Measurements from ENCODE around the gene TOX4. TPM values are rescaled to one million over a fixed set of nuclear protein-coding genes. Genes with fewer than 3 reads are reported as not detected.
"Not testable (repeated sequence)": the region's sequence is repeated elsewhere in the genome, so short reads cannot be mapped to it uniquely, and the experiment has no call there.

TOX4 gene
- polyA plus RNA-seq, 1 experiment = 94.6 TPM

DNA sequence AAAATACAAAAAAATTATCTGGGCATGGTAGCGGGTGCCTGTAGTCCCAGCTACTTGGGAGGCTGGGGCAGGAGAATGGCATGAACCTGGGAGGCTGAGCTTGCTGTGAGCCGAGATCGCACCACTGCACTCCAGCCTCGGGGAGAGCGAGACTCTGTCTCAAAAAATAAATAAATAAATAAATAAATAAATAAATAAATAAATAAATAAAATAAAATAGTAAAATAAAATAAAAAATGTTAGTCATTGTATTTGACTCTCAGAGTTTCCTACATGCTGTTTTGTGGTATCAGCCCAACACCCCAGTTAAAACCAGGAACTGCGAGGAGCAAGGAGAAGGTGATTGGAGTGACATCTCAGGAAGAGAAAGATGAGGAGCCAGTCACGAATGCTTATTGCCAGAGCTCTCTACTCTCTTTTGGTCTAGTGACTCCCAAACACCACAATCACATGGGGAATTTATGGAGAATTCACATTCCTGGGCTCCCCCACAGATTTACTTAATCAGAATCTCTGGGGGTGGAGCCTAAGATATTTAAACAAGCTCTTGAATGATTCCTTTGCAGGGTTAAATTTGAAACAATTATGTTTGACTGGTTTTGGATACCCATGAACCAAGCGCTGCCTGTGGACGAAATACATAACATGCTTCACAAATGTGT is 64.5 kb downstream of the TOX4 start:
- no peak for DNase-seq (ENCODE audit: low read depth, low spot score)
- ChIA-PET POLR2A (interaction anchor here (0.5 kb wide), 1 partner anchor 30 kb away, joined by 3 read pairs; no protein-coding TSS in a partner anchor), CTCF (interaction anchor here (1.3 kb wide), 1 partner anchor 86 kb away, joined by 3 read pairs; the partner anchor contains the start of gene CHD8)
- no peak for TF ChIP-seq CTCF (IDR thresholded peaks at IDR 0.05; ENCODE audit: low read depth, low read length)
- H3K4me3 ChIP-seq (ENCODE audit: low read depth, low read length) = no peak overlapping the region
- no peak overlapping the region for H3K27ac ChIP-seq (ENCODE audit: low read depth, low read length)
- peaks cover 29% of the 10 kb centered on the region for H3K27me3 ChIP-seq (ENCODE audit: control insufficient read depth, insufficient read depth, low read length)
- H3K9me3 ChIP-seq (ENCODE audit: control insufficient read depth, insufficient read depth, low read length) = no peaks in the 10 kb centered on the region

GRCh38 chr14:21543521-21543960 is 66.5 kb downstream of the TOX4 start:
- no peak for TF ChIP-seq CTCF (IDR thresholded peaks at IDR 0.05; ENCODE audit: low read depth, low read length)
- POLR2A ChIA-PET = no interaction called here
- H3K4me3 ChIP-seq (ENCODE audit: low read depth, low read length) = no peak overlapping the region
- H3K9me3 ChIP-seq (ENCODE audit: control insufficient read depth, insufficient read depth, low read length) = no peaks in the 10 kb centered on the region
- CTCF ChIA-PET = no interaction called here
- peaks cover 14% of the 10 kb centered on the region for H3K27me3 ChIP-seq (ENCODE audit: control insufficient read depth, insufficient read depth, low read length)
- DNase-seq (ENCODE audit: low read depth, low spot score) = no peak
- no peak overlapping the region for H3K27ac ChIP-seq (ENCODE audit: low read depth, low read length)

DNA sequence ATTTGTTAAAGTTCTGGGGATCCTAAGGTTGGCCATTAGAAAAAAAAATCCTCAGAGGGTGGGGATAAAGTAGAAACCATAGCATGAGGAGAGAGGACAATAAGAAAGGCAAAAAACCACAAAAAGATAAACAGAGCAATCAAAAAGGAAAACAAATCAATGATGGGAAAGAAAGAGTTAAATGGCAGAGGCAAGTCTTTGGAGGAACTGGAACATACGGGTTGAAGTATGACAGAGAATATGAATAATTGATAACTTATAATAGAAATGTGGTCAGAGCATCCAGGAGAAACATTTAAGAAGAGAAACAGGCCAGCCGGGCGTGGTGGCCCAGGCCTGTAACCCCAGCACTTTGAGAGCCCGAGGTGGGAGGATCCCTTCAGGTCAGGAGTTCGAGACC is 67.0 kb downstream of the TOX4 start:
- CTCF ChIA-PET = no interaction called here
- POLR2A ChIA-PET = no interaction called here
- no peak for DNase-seq (ENCODE audit: low read depth, low spot score)
- peaks cover 10% of the 10 kb centered on the region for H3K27me3 ChIP-seq (ENCODE audit: control insufficient read depth, insufficient read depth, low read length)
- H3K27ac ChIP-seq (ENCODE audit: low read depth, low read length) = no peak overlapping the region
- no peaks in the 10 kb centered on the region for H3K9me3 ChIP-seq (ENCODE audit: control insufficient read depth, insufficient read depth, low read length)
- H3K4me3 ChIP-seq (ENCODE audit: low read depth, low read length) = no peak overlapping the region
- no peak for TF ChIP-seq CTCF (IDR thresholded peaks at IDR 0.05; ENCODE audit: low read depth, low read length)

GRCh38 chr14:21544588-21544987 is 67.6 kb downstream of the TOX4 start:
- H3K4me3 ChIP-seq (ENCODE audit: low read depth, low read length); H3K27ac ChIP-seq (ENCODE audit: low read depth, low read length); H3K27me3 ChIP-seq (ENCODE audit: control insufficient read depth, insufficient read depth, low read length); H3K9me3 ChIP-seq (ENCODE audit: control insufficient read depth, insufficient read depth, low read length); POLR2A ChIA-PET; DNase-seq (ENCODE audit: low read depth, low spot score): not testable (repeated sequence)
- CTCF ChIA-PET = interaction anchor here (0.6 kb wide), 1 partner anchor 68 kb away, joined by 4 read pairs; the partner anchor contains the start of genes RAB2B and TOX4

Small RNA genes within 50 kb of the gene (small RNA-seq; reads per million reads assigned to genes)
- gene RN7SL650P (ENCODE audit: insufficient read length, low read depth) = not detected

Other genes starting within 250 kb of the TOX4 start
- gene HNRNPC, start 207.8 kb upstream of the TOX4 start, polyA plus RNA-seq (2011; rRNA removed) = 813 and 828 TPM in 2 replicates
- not detected in 2 replicates for gene RPGRIP1, start 197.1 kb upstream of the TOX4 start, polyA plus RNA-seq (2011; rRNA removed)
- gene SUPT16H, start 93.2 kb upstream of the TOX4 start, polyA plus RNA-seq (2011; rRNA removed) = 69.7 and 70.7 TPM in 2 replicates
- 26.1 and 40.3 TPM in 2 replicates for gene CHD8, start 21.1 kb upstream of the TOX4 start, polyA plus RNA-seq (2011; rRNA removed)
- gene RAB2B, start 236 bp upstream of the TOX4 start, polyA plus RNA-seq (2011; rRNA removed) = 32.6 and 36.7 TPM in 2 replicates
- 62.3 and 66.3 TPM in 2 replicates for gene METTL3, start 34.1 kb downstream of the TOX4 start, polyA plus RNA-seq (2011; rRNA removed)
- gene SALL2, start 49.2 kb downstream of the TOX4 start, polyA plus RNA-seq (2011; rRNA removed) = 15.0 and 17.1 TPM in 2 replicates
- gene OR10G3, start 102.9 kb downstream of the TOX4 start, polyA plus RNA-seq (2011; rRNA removed) = not detected in 2 replicates
- gene OR10G2, start 157.7 kb downstream of the TOX4 start, polyA plus RNA-seq (2011; rRNA removed) = not detected in 2 replicates
- not detected in 2 replicates for gene OR4E2, start 176.6 kb downstream of the TOX4 start, polyA plus RNA-seq (2011; rRNA removed)
- gene OR4E1, start 196.6 kb downstream of the TOX4 start, polyA plus RNA-seq (2011; rRNA removed) = not detected in 2 replicates